ENCODE measurements around the gene RTKN. TPM values are rescaled to one million over a fixed set of nuclear protein-coding genes. Genes with fewer than 3 reads are reported as not detected.

The RTKN gene
- total and polyA plus RNA-seq, 2 of the 13 experiments (the other 11 are each of a cell fraction or from before 2014, with no cell fraction given): 159 to 166 TPM

- Histone ChIP-seq H3K27ac (ENCODE audit: extremely low read length, insufficient read depth, low read length) (peak overlapping the region; percentile 91), H3K36me3 (replicated peaks in 1 of 2; ENCODE audit: control insufficient read depth in 1 of 2, insufficient read depth in 2 of 2, low read length in 2 of 2) (peaks cover 25 to 49% of the 10 kb centered on the region in 2 experiments), H3K79me2 (ENCODE audit: insufficient read depth, low read length) (peaks cover 75% of the 10 kb centered on the region), H2AFZ (ENCODE audit: low read length) (no peak overlapping the region), H3K4me3 (replicated peaks in 1 of 3; ENCODE audit: insufficient read depth in 1 of 3, low read depth in 2 of 3, low read length in 3 of 3) (peak overlapping the region; percentile 76 to 94 (median 93)), H3K4me1 (ENCODE audit: insufficient read depth, low read length) (peaks cover 63% of the 10 kb centered on the region), H3K9ac (ENCODE audit: insufficient read depth, low read depth, low read length) (peak overlapping the region; percentile 91), H3K9me3 (ENCODE audit: low read length) (no peaks in the 10 kb centered on the region), H3K4me2 (ENCODE audit: low read depth, low read length) (peak overlapping the region; percentile 95), H4K20me1 (ENCODE audit: insufficient read depth, low read length) (peaks cover 50% of the 10 kb centered on the region), H3K27me3 (ENCODE audit: control insufficient read depth in 1 of 2, insufficient read depth in 2 of 2, low read length in 2 of 2) (no peaks in the 10 kb centered on the region; a peak in 1 of 5 replicates)
- DNase-seq (ENCODE audit: low spot score) (no peak), ATAC-seq (no peak), FAIRE-seq (no peak)
- in situ Hi-C loops (cut with HindIII; ENCODE audit: extremely low pct_ligation_motif_present, low pct_unique_long_range_greater_than_20kb): no loop called here
- ChIA-PET CTCF (ENCODE audit: low intra/inter-chr PET ratio, low total read pairs) (no interaction called here), POLR2A (interaction anchor here (0.6 to 11.6 kb wide), 14 partner anchors 9 to 1404 kb away, joined by 3 to 342 read pairs (median 9); partner anchors contain the start of genes AUP1, CCDC142, HTRA2 and INO80B)
- intact Hi-C loops (cut with micrococcal nuclease; ENCODE audit: unreplicated experiment): no loop called here
- no TSS peak for BruUV-seq (replicated peaks)
- 55% methylated on average over 3 of the region's 3 CpGs for WGBS (ENCODE audit: low lambda C conversion rate)
- no peak for TF ChIP-seq PAF1 (CRISPR knock-in tag; IDR thresholded peaks at IDR 0.05)
- TF ChIP-seq ZHX2 (IDR thresholded peaks at IDR 0.05; ENCODE audit: low read depth): no peak
- TF ChIP-seq ZHX2 (CRISPR knock-in tag; IDR thresholded peaks at IDR 0.05; ENCODE audit: borderline replicate concordance): no peak
- no peak for TF ChIP-seq ZNF282 (IDR thresholded peaks at IDR 0.05; ENCODE audit: partially characterized antibody)
- no peak for TF ChIP-seq TOE1 (CRISPR knock-in tag; IDR thresholded peaks at IDR 0.05)
- TF ChIP-seq TOPORS (CRISPR knock-in tag; IDR thresholded peaks at IDR 0.05): no peak
- no peak for TF ChIP-seq SETDB1 (CRISPR knock-in tag; IDR thresholded peaks at IDR 0.05; ENCODE audit: borderline replicate concordance)
- TF ChIP-seq KLF16 (CRISPR knock-in tag; IDR thresholded peaks at IDR 0.05): 0 out of 4 replicates have a peak, but pooled peaks of 1 of the 2 experiments have one; percentile 41
- TF ChIP-seq TBP (CRISPR knock-in tag; IDR thresholded peaks at IDR 0.05): no peak
- peak in 1 of 2 experiments; percentile 32; a peak in 1 of 4 replicates for TF ChIP-seq POLR2A (IDR thresholded peaks at IDR 0.05; ENCODE audit: insufficient read depth in 1 of 2, low read depth in 2 of 2, low read length in 2 of 2)
- TF ChIP-seq, protein P1, sequence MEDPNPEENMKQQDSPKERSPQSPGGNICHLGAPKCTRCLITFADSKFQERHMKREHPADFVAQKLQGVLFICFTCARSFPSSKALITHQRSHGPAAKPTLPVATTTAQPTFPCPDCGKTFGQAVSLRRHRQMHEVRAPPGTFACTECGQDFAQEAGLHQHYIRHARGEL (CRISPR knock-in tag; IDR thresholded peaks at IDR 0.05): no peak
- TF ChIP-seq HHEX (CRISPR knock-in tag; IDR thresholded peaks at IDR 0.05): 0 out of 2 replicates have a peak, but pooled peaks have one; percentile 4
- TF ChIP-seq FOXP4 (CRISPR knock-in tag; IDR thresholded peaks at IDR 0.05): 0 out of 2 replicates have a peak, but pooled peaks have one; percentile 7
- TF ChIP-seq MAF1 (CRISPR knock-in tag; IDR thresholded peaks at IDR 0.05; ENCODE audit: borderline replicate concordance): 0 out of 2 replicates have a peak, but pooled peaks have one; percentile 59
- TF ChIP-seq CC2D1A (CRISPR knock-in tag; IDR thresholded peaks at IDR 0.05): 0 out of 2 replicates have a peak, but pooled peaks have one; percentile 59
These were observed 2.4 kb downstream of the RTKN start for GRCh38 chr2:74439373-74439772.
